ENCODE measurements around the gene PSMB5.

Gene PSMB5
- total RNA-seq, result 7.6 to 15.5 (median 11.9) reads per million in 4 donors

- peak; percentile 67 to 96 (median 81) for DNase-seq
Measured at GRCh38 chr14:23034498-23035302, at the start of gene PSMB5. PSMB5 (minus strand) TSS chr14:23034900; CDS start chr14:23034881, 19 bp downstream.

GRCh38 chr14:23080474-23080873 lies 45.8 kb upstream of the PSMB5 start:
- DNase-seq, result no peak

- no peak for DNase-seq
Measured at GRCh38 chr14:23079716-23080115, 45.0 kb upstream of the PSMB5 start.

GRCh38 chr14:23078692-23079116 lies 44.0 kb upstream of the PSMB5 start:
- no peak for DNase-seq

GRCh38 chr14:23077962-23078361 lies 43.3 kb upstream of the PSMB5 start:
- no peak for DNase-seq

- DNase-seq, result no peak
Measured at GRCh38 chr14:23076785-23077408, 42.2 kb upstream of the PSMB5 start.

GRCh38 chr14:23074906-23075305 lies 40.2 kb upstream of the PSMB5 start:
- DNase-seq, result no peak

GRCh38 chr14:23071921-23072539 lies 37.3 kb upstream of the PSMB5 start:
- no peak for DNase-seq

- peak; percentile 58 to 79 (median 69) for DNase-seq
Measured at GRCh38 chr14:23071244-23071920, 36.7 kb upstream of the PSMB5 start.

GRCh38 chr14:23070262-23071129 lies 35.8 kb upstream of the PSMB5 start:
- no peak for DNase-seq

GRCh38 chr14:23069413-23069806 lies 34.7 kb upstream of the PSMB5 start:
- no peak for DNase-seq

- peak in 4 of 5 donors; percentile 51 to 79 (median 68) for DNase-seq
Measured at GRCh38 chr14:23068789-23069412, 34.2 kb upstream of the PSMB5 start.

- no peak for DNase-seq
Measured at GRCh38 chr14:23067847-23068788, 33.4 kb upstream of the PSMB5 start.

- no peak for DNase-seq
Measured at GRCh38 chr14:23066855-23067744, 32.4 kb upstream of the PSMB5 start.

- no peak for DNase-seq
Measured at GRCh38 chr14:23066368-23066767, 31.7 kb upstream of the PSMB5 start.

GRCh38 chr14:23063601-23064000 lies 28.9 kb upstream of the PSMB5 start:
- DNase-seq, result no peak

GRCh38 chr14:23062002-23062401 lies 27.3 kb upstream of the PSMB5 start:
- DNase-seq, result no peak

- DNase-seq, result no peak
Measured at GRCh38 chr14:23060536-23061260, 26.0 kb upstream of the PSMB5 start.

All from T-helper 1 cell (primary cell).